ENCODE results near the gene GGT6. TPM values are rescaled to one million over a fixed set of nuclear protein-coding genes. Genes with fewer than 3 reads are reported as not detected.

GGT6 gene
- total RNA-seq, 2 donors from 2014 or later, result not detected

- Histone ChIP-seq H3K27ac (no peak overlapping the region), H3K9me3 (no peaks in the 10 kb centered on the region), H3K4me1 (no peaks in the 10 kb centered on the region), H3K27me3 (no peaks in the 10 kb centered on the region), H3K4me3 (no peak overlapping the region), H3K36me3 (no peaks in the 10 kb centered on the region)
- peak; percentile 48 to 83 for TF ChIP-seq CTCF (IDR thresholded peaks at IDR 0.05)
- DNase-seq (ENCODE audit: low spot score), result peak; percentile 64
Observed at GRCh38 chr17:4566785-4567184, 6.4 kb upstream of the GGT6 start.

GRCh38 chr17:4565209-4566141, 5.1 kb upstream of the GGT6 start:
- H3K27ac ChIP-seq, result no peak overlapping the region
- no peaks in the 10 kb centered on the region for H3K9me3 ChIP-seq
- DNase-seq (ENCODE audit: low spot score), result peak; percentile 65
- no peaks in the 10 kb centered on the region for H3K4me1 ChIP-seq
- no peak overlapping the region for H3K4me3 ChIP-seq
- H3K27me3 ChIP-seq, result no peaks in the 10 kb centered on the region
- TF ChIP-seq CTCF (IDR thresholded peaks at IDR 0.05), result peak; percentile 73 to 90
- no peaks in the 10 kb centered on the region for H3K36me3 ChIP-seq

GRCh38 chr17:4562015-4562969, 1.9 kb upstream of the GGT6 start:
- no peaks in the 10 kb centered on the region for H3K4me1 ChIP-seq

GRCh38 chr17:4560837-4561256, 470 bp upstream of the GGT6 start:
- no peak for DNase-seq (ENCODE audit: low spot score)
- peaks cover 0 to 5% of the 10 kb centered on the region in 2 donors for H3K4me1 ChIP-seq

More at GRCh38 chr17:4562015-4562969, 1.9 kb upstream of the GGT6 start:
- no peaks in the 10 kb centered on the region for H3K9me3 ChIP-seq
- peak overlapping the region in 1 of 2 donors; percentile 22 for H3K27ac ChIP-seq
- H3K27me3 ChIP-seq, result no peaks in the 10 kb centered on the region
- no peak for TF ChIP-seq CTCF (IDR thresholded peaks at IDR 0.05)
- H3K4me3 ChIP-seq, result no peak overlapping the region
- DNase-seq (ENCODE audit: low spot score), result no peak
- H3K36me3 ChIP-seq, result no peaks in the 10 kb centered on the region

More at GRCh38 chr17:4560837-4561256, 470 bp upstream of the GGT6 start:
- Histone ChIP-seq H3K27me3 (no peaks in the 10 kb centered on the region), H3K9me3 (no peaks in the 10 kb centered on the region), H3K4me3 (no peak overlapping the region), H3K27ac (no peak overlapping the region), H3K36me3 (no peaks in the 10 kb centered on the region)
- TF ChIP-seq CTCF (IDR thresholded peaks at IDR 0.05), result no peak
